ENCODE measurements around the gene NACC1. TPM values are rescaled to one million over a fixed set of nuclear protein-coding genes. Genes with fewer than 3 reads are reported as not detected.

The NACC1 gene
- total and polyA plus RNA-seq, 2 of the 13 experiments (the other 11 are each of a cell fraction or from before 2014, with no cell fraction given) = 31.8 to 42.3 TPM

- ChIA-PET POLR2A (no interaction called here), CTCF (ENCODE audit: low intra/inter-chr PET ratio, low total read pairs) (interaction anchor here (1.4 kb wide), 1 partner anchor 105 kb away, joined by 8 read pairs; no protein-coding TSS in a partner anchor)
- no peak for TF ChIP-seq CENPT (CRISPR knock-in tag; IDR thresholded peaks at IDR 0.05; ENCODE audit: low read depth)
- no peak for TF ChIP-seq ZBTB46 (CRISPR knock-in tag; IDR thresholded peaks at IDR 0.05; ENCODE audit: borderline replicate concordance)
- no peak for TF ChIP-seq SRY (CRISPR knock-in tag; IDR thresholded peaks at IDR 0.05)
- no peak for TF ChIP-seq ZNF777 (CRISPR knock-in tag; IDR thresholded peaks at IDR 0.05)
- TF ChIP-seq ZNF274 (CRISPR knock-in tag; IDR thresholded peaks at IDR 0.05) = no peak
- no peak for TF ChIP-seq TBX2 (CRISPR knock-in tag; IDR thresholded peaks at IDR 0.05; ENCODE audit: borderline replicate concordance)
- TF ChIP-seq MIER3 (CRISPR knock-in tag; IDR thresholded peaks at IDR 0.05; ENCODE audit: borderline replicate concordance) = no peak
- no peak for TF ChIP-seq PREB (CRISPR knock-in tag; IDR thresholded peaks at IDR 0.05)
- TF ChIP-seq KAT7 (CRISPR knock-in tag; IDR thresholded peaks at IDR 0.05; ENCODE audit: borderline replicate concordance) = no peak
- TF ChIP-seq ZNF75D (CRISPR knock-in tag; IDR thresholded peaks at IDR 0.05; ENCODE audit: borderline replicate concordance) = no peak
- Histone ChIP-seq H2AFZ (ENCODE audit: low read length) (no peak overlapping the region), H3K4me3 (replicated peaks in 1 of 3; ENCODE audit: insufficient read depth in 1 of 3, low read depth in 2 of 3, low read length in 3 of 3) (no peak overlapping the region), H3K27ac (ENCODE audit: extremely low read length, insufficient read depth, low read length) (no peak overlapping the region), H4K20me1 (ENCODE audit: insufficient read depth, low read length) (no peaks in the 10 kb centered on the region), H3K9ac (ENCODE audit: insufficient read depth, low read depth, low read length) (no peak overlapping the region), H3K79me2 (ENCODE audit: insufficient read depth, low read length) (no peaks in the 10 kb centered on the region), H3K36me3 (replicated peaks in 1 of 2; ENCODE audit: control insufficient read depth in 1 of 2, insufficient read depth in 2 of 2, low read length in 2 of 2) (peaks cover 7 to 34% of the 10 kb centered on the region in 2 experiments), H3K4me1 (ENCODE audit: insufficient read depth, low read length) (peaks cover 11% of the 10 kb centered on the region), H3K4me2 (ENCODE audit: low read depth, low read length) (no peak overlapping the region), H3K9me3 (ENCODE audit: low read length) (no peaks in the 10 kb centered on the region), H3K27me3 (ENCODE audit: control insufficient read depth in 1 of 2, insufficient read depth in 2 of 2, low read length in 2 of 2) (no peaks in the 10 kb centered on the region)
- intact Hi-C loops (cut with micrococcal nuclease; ENCODE audit: unreplicated experiment) (no loop called here), in situ Hi-C loops (cut with HindIII; ENCODE audit: extremely low pct_ligation_motif_present, low pct_unique_long_range_greater_than_20kb) (no loop called here)
- DNase-seq (ENCODE audit: low spot score) (no peak), ATAC-seq (no peak), FAIRE-seq (no peak)
- BruUV-seq (replicated peaks) = no TSS peak
- WGBS (ENCODE audit: low lambda C conversion rate) = 91% methylated on average over 7 of the region's 7 CpGs
Measured at GRCh38 chr19:13083008-13083404, 35.1 kb upstream of the NACC1 start.

All from HepG2 (cell line).